Prostate gland (tissue), 2 donors: Measurements from ENCODE around the gene PRIMA1. TPM values are rescaled to one million over a fixed set of nuclear protein-coding genes. Genes with fewer than 3 reads are reported as not detected.
A peak's percentile ranks its signal among the peaks of the same experiment; 100 is the strongest.

Source experiments
- DNase-seq: peaks from one replicate; pipeline ENCODE4 v3.0.0-alpha.2; 2019; ENCODE audit warnings: low spot score
- H3K27ac ChIP-seq, 2 donors: fragments of 200-600 bp; sonication (generic); 2 replicates each; pipeline ENCODE4 v1.5.1; 2017 to 2019
- H3K27me3 ChIP-seq: fragments of 200-600 bp; sonication (generic); replicated peaks from 2 replicates; pipeline ENCODE4 v1.5.1; 2019; ENCODE audit not compliant: insufficient read depth
- H3K36me3 ChIP-seq, 2 donors: fragments of 200-600 bp; sonication (generic); 1 replicate in 1 of 2; 2 replicates in 1 of 2; pipeline versions ENCODE4 v1.5.1 to v1.8.1; 2017 to 2019
- H3K4me1 ChIP-seq: fragments of 200-600 bp; sonication (generic); replicated peaks from 2 replicates; pipeline ENCODE4 v1.5.1; 2019
- H3K4me3 ChIP-seq, 2 donors: fragments of 200-600 bp; sonication (generic); 2 replicates each; pipeline ENCODE4 v1.5.1; 2017 to 2019
- H3K9me3 ChIP-seq: fragments of 200-600 bp; sonication (generic); 2 replicates; pipeline ENCODE4 v1.5.1; 2017
- CTCF ChIP-seq, 4 experiments: fragments of 200-600 bp in 2 of 4; fragments of 450-650 bp in 2 of 4; sonication (generic) in 2 of 4; IDR thresholded peaks; 1 replicate in 3 of 4; 2 replicates in 1 of 4; pipeline ENCODE4 v1.5.1; 2016 to 2019; ENCODE audit warnings: antibody characterized with exemption in 4 of 4, mild to moderate bottlenecking in 2 of 4, moderate library complexity in 2 of 4
- POLR2A ChIP-seq: fragments of 450-650 bp; IDR thresholded peaks from one replicate; pipeline ENCODE4 v1.6.1; 2016; ENCODE audit warnings: antibody characterized with exemption, mild to moderate bottlenecking
- POLR2AphosphoS5 ChIP-seq: sonication (generic); formaldehyde crosslinking; IDR thresholded peaks from one replicate; pipeline ENCODE4 v1.6.1; 2017; ENCODE audit warnings: antibody characterized with exemption
- WGBS: methylation state at CpG from one replicate; pipeline ENCODE4 v1.1.5; 2018; 5-methylcytosine and 5-hydroxymethylcytosine counted together
- intact Hi-C: fragments of 100-400 bp; cut with DNase I; formaldehyde crosslinking; loops from one replicate; pipeline ENCODE4 v1.14.2; 2022
- total RNA-seq, 2 donors: library from RNA; depleted of rRNA; stranded (reverse); fragments of >200 nt; gene quantifications; one replicate each; pipeline ENCODE4 v1.1.0, GENCODE V29; 2016

PRIMA1 gene
- total RNA-seq, 2 donors from 2014 or later = 3.6 to 9.8 TPM

DNA sequence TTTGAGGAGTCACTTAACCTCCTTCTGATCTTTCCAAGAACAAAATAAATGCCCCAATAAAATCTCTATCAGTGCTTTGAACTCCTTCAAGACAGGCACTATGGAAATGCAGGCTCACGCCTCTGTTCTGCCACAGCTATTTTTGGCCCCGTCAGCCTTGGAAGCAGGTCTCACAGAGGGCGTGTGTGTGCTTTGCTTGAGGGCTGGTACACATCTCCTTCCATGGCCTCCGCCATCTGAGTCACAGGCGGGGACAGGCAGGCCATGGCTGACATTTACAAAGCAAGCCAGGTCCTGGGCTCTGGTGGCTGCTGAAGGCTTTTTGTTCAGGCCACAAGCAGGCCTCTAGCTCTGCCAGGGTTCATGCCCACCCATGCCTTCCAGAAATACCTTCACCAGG, 16.0 kb downstream of the PRIMA1 start:
- Histone ChIP-seq H3K27me3 (no peaks in the 10 kb centered on the region), H3K9me3 (no peaks in the 10 kb centered on the region), H3K27ac (no peak overlapping the region), H3K36me3 (no peaks in the 10 kb centered on the region), H3K4me1 (no peaks in the 10 kb centered on the region), H3K4me3 (no peak overlapping the region)
- DNase-seq = no peak
- intact Hi-C loops = no loop called here
- 63% methylated on average over 5 of the region's 5 CpGs for WGBS
- TF ChIP-seq CTCF (IDR thresholded peaks at IDR 0.05) = no peak

GRCh38 chr14:93765970-93766369, 22.3 kb downstream of the PRIMA1 start:
- WGBS = 42% methylated on average over 3 of the region's 3 CpGs
- TF ChIP-seq POLR2A = no peak
- no peak for TF ChIP-seq POLR2AphosphoS5
- TF ChIP-seq CTCF (IDR thresholded peaks at IDR 0.05) = no peak
- intact Hi-C loops = no loop called here
- H3K4me1 ChIP-seq = peaks cover 6% of the 10 kb centered on the region
- DNase-seq = no peak
- H3K36me3 ChIP-seq = no peaks in the 10 kb centered on the region
- no peak overlapping the region for H3K27ac ChIP-seq
- no peaks in the 10 kb centered on the region for H3K9me3 ChIP-seq
- no peak overlapping the region for H3K4me3 ChIP-seq
- no peaks in the 10 kb centered on the region for H3K27me3 ChIP-seq

DNA sequence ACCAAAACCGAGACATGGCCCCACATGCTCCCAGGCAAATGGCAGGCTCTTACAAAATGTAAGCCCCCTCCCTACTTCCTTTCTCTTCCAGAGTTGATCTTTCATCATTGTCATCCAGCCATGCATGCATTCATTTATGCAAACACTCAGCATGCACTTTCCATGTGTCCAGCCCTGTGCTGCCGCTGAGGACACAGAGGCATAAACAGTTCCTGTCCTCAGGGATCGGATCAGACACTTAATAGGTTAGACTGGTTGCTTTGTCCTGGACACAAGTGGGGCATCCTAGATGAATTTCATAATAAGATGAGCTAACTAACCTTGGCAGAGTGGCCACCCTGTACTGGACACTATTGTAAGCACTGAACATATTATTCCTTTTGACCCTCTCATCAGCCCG, 23.1 kb downstream of the PRIMA1 start:
- peaks cover 6% of the 10 kb centered on the region for H3K4me1 ChIP-seq
- no peaks in the 10 kb centered on the region for H3K36me3 ChIP-seq
- WGBS = 64% methylated on average over 4 of the region's 4 CpGs
- H3K27me3 ChIP-seq = no peaks in the 10 kb centered on the region
- TF ChIP-seq POLR2AphosphoS5 (no peak), POLR2A (no peak), CTCF (IDR thresholded peaks at IDR 0.05) (no peak)
- no peaks in the 10 kb centered on the region for H3K9me3 ChIP-seq
- H3K4me3 ChIP-seq = no peak overlapping the region
- H3K27ac ChIP-seq = no peak overlapping the region
- intact Hi-C loops = no loop called here
- no peak for DNase-seq

GRCh38 chr14:93764211-93764659, 24.1 kb downstream of the PRIMA1 start:
- peak; percentile 36 for DNase-seq
- Histone ChIP-seq H3K4me3 (no peak overlapping the region), H3K36me3 (no peaks in the 10 kb centered on the region), H3K27me3 (no peaks in the 10 kb centered on the region), H3K9me3 (no peaks in the 10 kb centered on the region), H3K4me1 (peaks cover 6% of the 10 kb centered on the region), H3K27ac (peak overlapping the region in 1 of 2 donors; percentile 14)
- intact Hi-C loops = no loop called here
- peak; percentile 80 for TF ChIP-seq POLR2AphosphoS5
- TF ChIP-seq POLR2A = no peak
- WGBS = 20% methylated on average over 8 of the region's 8 CpGs

DNA sequence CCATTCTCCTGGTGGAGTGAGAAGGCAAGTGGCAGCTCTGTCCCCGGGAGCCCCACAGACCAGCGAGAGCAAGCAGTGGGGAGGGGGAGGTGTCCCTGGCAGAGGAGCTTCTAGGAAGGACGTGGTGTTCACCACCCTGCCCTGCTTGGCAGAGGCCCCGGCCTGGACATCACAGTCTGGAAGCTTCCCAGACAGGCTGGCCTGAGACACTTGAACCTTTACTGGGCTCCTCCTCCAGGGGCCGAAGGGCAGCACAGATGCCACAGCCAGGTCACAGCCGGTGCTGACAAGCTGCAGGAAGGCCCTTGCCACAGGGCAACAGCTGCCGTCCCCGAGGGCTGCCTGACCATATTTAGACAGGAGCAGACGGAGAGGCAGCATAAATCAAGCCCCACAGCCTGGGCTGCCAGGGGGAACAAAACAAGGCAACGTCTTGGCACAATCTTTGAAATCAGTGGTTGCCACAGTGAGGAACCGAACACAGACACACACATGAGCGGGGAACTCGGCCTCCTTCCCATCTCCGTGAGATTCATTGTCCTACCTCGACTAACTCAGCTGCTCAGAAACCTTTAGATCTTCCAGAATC, 28.5 kb downstream of the PRIMA1 start:
- peaks cover 5% of the 10 kb centered on the region for H3K4me1 ChIP-seq
- H3K4me3 ChIP-seq = no peak overlapping the region
- intact Hi-C loops = no loop called here
- WGBS = 8% methylated on average over 13 of the region's 15 CpGs
- H3K27ac ChIP-seq = peak overlapping the region in 1 of 2 donors; percentile 33
- TF ChIP-seq CTCF (IDR thresholded peaks at IDR 0.05) = no peak
- peak; percentile 31 for TF ChIP-seq POLR2AphosphoS5
- TF ChIP-seq POLR2A = no peak
- H3K36me3 ChIP-seq = no peaks in the 10 kb centered on the region
- DNase-seq = peak; percentile 36
- no peaks in the 10 kb centered on the region for H3K27me3 ChIP-seq
- no peaks in the 10 kb centered on the region for H3K9me3 ChIP-seq
